Measurements from ENCODE around the gene C2CD4B.

The C2CD4B gene

GRCh38 chr15:62115847-62116246, 49.2 kb downstream of the C2CD4B start:
- no peak for DNase-seq
